Hepatocyte (in vitro differentiated cells): Measurements from ENCODE around the gene NELFCD. TPM values are rescaled to one million over a fixed set of nuclear protein-coding genes. Genes with fewer than 3 reads are reported as not detected.

Experiments used
- DNase-seq: peaks from one replicate; pipeline ENCODE4 v3.0.0-alpha.2; 2016; ENCODE audit warnings: low spot score
- H2AFZ ChIP-seq: fragments of 200-600 bp; sonication (generic); 2 replicates; pipeline ENCODE4 v1.6.0; 2016; ENCODE audit warnings: antibody characterized with exemption, mild to moderate bottlenecking
- H3K27ac ChIP-seq: fragments of 200-600 bp; sonication (generic); 2 replicates; pipeline ENCODE4 v1.5.1; 2016; ENCODE audit warnings: mild to moderate bottlenecking
- H3K27me3 ChIP-seq: fragments of 200-600 bp; sonication (generic); 2 replicates; pipeline ENCODE4 v1.6.1; 2016
- H3K36me3 ChIP-seq: fragments of 200-600 bp; sonication (generic); replicated peaks from 2 replicates; pipeline ENCODE4 v1.5.1; 2016; ENCODE audit warnings: low read depth; ENCODE audit not compliant: insufficient read depth
- H3K4me1 ChIP-seq: fragments of 200-600 bp; sonication (generic); 2 replicates; pipeline ENCODE4 v1.5.1; 2016; ENCODE audit warnings: mild to moderate bottlenecking, moderate library complexity; ENCODE audit not compliant: insufficient read depth
- H3K4me2 ChIP-seq: fragments of 200-600 bp; sonication (generic); 2 replicates; pipeline ENCODE4 v1.6.0; 2016
- H3K4me3 ChIP-seq: fragments of 200-600 bp; sonication (generic); 2 replicates; pipeline ENCODE4 v1.5.1; 2016; ENCODE audit warnings: mild to moderate bottlenecking
- H3K79me2 ChIP-seq: fragments of 200-600 bp; sonication (generic); 2 replicates; pipeline ENCODE4 v1.6.0; 2017; ENCODE audit warnings: mild to moderate bottlenecking
- H3K9me2 ChIP-seq: fragments of 200-600 bp; sonication (generic); replicated peaks from 2 replicates; pipeline ENCODE4 v1.6.0; 2017; ENCODE audit warnings: mild to moderate bottlenecking; ENCODE audit not compliant: insufficient read depth
- H3K9me3 ChIP-seq: fragments of 200-600 bp; sonication (generic); 2 replicates; pipeline ENCODE4 v1.5.1; 2016; ENCODE audit warnings: low read depth, mild to moderate bottlenecking
- H4K20me1 ChIP-seq: fragments of 200-600 bp; sonication (generic); 2 replicates; pipeline ENCODE4 v1.6.0; 2016; ENCODE audit warnings: mild to moderate bottlenecking; ENCODE audit not compliant: insufficient read depth, poor library complexity, severe bottlenecking
- CTCF ChIP-seq: fragments of 200-600 bp; sonication (generic); IDR thresholded peaks from 2 replicates; pipeline ENCODE4 v1.5.1; 2016; ENCODE audit warnings: antibody characterized with exemption, mild to moderate bottlenecking; ENCODE audit not compliant: poor library complexity
- EZH2 ChIP-seq: fragments of 200-600 bp; sonication (generic); IDR thresholded peaks from 2 replicates; pipeline ENCODE4 v1.6.1; 2016; ENCODE audit warnings: antibody characterized with exemption, mild to moderate bottlenecking, borderline replicate concordance
- EZH2phosphoT487 ChIP-seq: fragments of 200-600 bp; sonication (generic); IDR thresholded peaks from one replicate; pipeline ENCODE4 v1.6.1; 2018; ENCODE audit warnings: antibody characterized with exemption, mild to moderate bottlenecking, low read depth, moderate library complexity; ENCODE audit not compliant: unreplicated experiment, severe bottlenecking
- WGBS: methylation state at CpG from one replicate; pipeline ENCODE4 v1.1.6; 2016; ENCODE audit warnings: low lambda C conversion rate; ENCODE audit errors: missing lambda C conversion rate; 5-methylcytosine and 5-hydroxymethylcytosine counted together
- polyA plus RNA-seq: library from polyadenylated mRNA; unstranded; fragments of >200 nt; fragmentation: Nextera tagmentation; extraction: Ambion mirVana; gene quantifications from 2 replicates; pipeline ENCODE4 v1.2.1, GENCODE V29; 2016
- total RNA-seq: library from RNA; depleted of rRNA; stranded (reverse); fragments of >200 nt; gene quantifications from 2 replicates; pipeline ENCODE4 v1.2.3, GENCODE V29; 2014

Gene NELFCD
- total and polyA plus RNA-seq, 2 experiments from 2014 or later, result 48.3 to 64.0 TPM

- TF ChIP-seq CTCF, result no peak
- TF ChIP-seq EZH2phosphoT487, result no peak
- no peaks in the 10 kb centered on the region for H3K36me3 ChIP-seq
- H3K9me2 ChIP-seq, result no peaks in the 10 kb centered on the region
- no peak overlapping the region for H2AFZ ChIP-seq
- 86% methylated on average over 1 of the region's 1 CpG for WGBS
- H3K27me3 ChIP-seq, result no peaks in the 10 kb centered on the region
- H3K9me3 ChIP-seq, result no peaks in the 10 kb centered on the region
- no peaks in the 10 kb centered on the region for H3K4me1 ChIP-seq
- H3K27ac ChIP-seq, result no peak overlapping the region
- H3K79me2 ChIP-seq, result no peaks in the 10 kb centered on the region
- H3K4me2 ChIP-seq, result no peak overlapping the region
- DNase-seq, result no peak
- no peaks in the 10 kb centered on the region for H4K20me1 ChIP-seq
- no peak overlapping the region for H3K4me3 ChIP-seq
Observed at GRCh38 chr20:58970146-58970545, 10.9 kb upstream of the NELFCD start.

DNA sequence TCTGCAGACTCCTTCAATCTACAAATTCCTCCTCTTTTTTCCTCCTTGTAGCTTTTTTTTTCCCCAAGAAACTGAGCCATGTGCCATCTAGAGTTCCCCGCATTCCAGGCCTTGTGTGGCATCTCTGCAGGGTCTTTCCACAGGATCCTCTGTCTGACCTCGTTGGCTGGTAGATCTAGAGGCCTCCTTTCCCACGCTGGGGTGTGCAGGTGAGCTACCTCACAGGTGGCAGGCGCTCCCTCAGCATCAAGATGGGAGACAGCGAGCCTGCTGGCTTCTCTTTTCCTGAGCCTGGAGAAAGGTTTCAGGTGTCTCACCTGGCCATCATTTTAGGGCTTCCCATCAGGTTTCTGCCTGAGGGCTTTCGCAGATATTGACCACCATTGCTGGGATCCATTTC, 9.6 kb upstream of the NELFCD start:
- no peaks in the 10 kb centered on the region for H3K9me2 ChIP-seq

GRCh38 chr20:58973179-58973578, 7.9 kb upstream of the NELFCD start:
- H3K9me3 ChIP-seq, result no peaks in the 10 kb centered on the region
- H2AFZ ChIP-seq, result no peak overlapping the region
- no peaks in the 10 kb centered on the region for H3K9me2 ChIP-seq
- no peak for DNase-seq
- no peaks in the 10 kb centered on the region for H3K79me2 ChIP-seq
- no peaks in the 10 kb centered on the region for H3K36me3 ChIP-seq
- no peak overlapping the region for H3K27ac ChIP-seq
- H3K27me3 ChIP-seq, result no peaks in the 10 kb centered on the region
- no peaks in the 10 kb centered on the region for H4K20me1 ChIP-seq
- H3K4me2 ChIP-seq, result no peak overlapping the region
- no peak overlapping the region for H3K4me3 ChIP-seq
- WGBS, result 86% methylated on average over 4 of the region's 4 CpGs
- TF ChIP-seq CTCF, result no peak
- TF ChIP-seq EZH2phosphoT487, result no peak
- no peak for TF ChIP-seq EZH2
- H3K4me1 ChIP-seq, result no peaks in the 10 kb centered on the region

More for the DNA sequence above, 9.6 kb upstream of the NELFCD start:
- Histone ChIP-seq H3K9me3 (no peaks in the 10 kb centered on the region), H4K20me1 (no peaks in the 10 kb centered on the region), H3K4me3 (no peak overlapping the region), H3K36me3 (no peaks in the 10 kb centered on the region), H2AFZ (no peak overlapping the region), H3K4me1 (no peaks in the 10 kb centered on the region), H3K79me2 (no peaks in the 10 kb centered on the region), H3K27ac (no peak overlapping the region), H3K27me3 (no peaks in the 10 kb centered on the region), H3K4me2 (no peak overlapping the region)
- TF ChIP-seq CTCF (no peak), EZH2phosphoT487 (no peak), EZH2 (no peak)
- 83% methylated on average over 6 of the region's 6 CpGs for WGBS
- DNase-seq, result no peak

- Histone ChIP-seq H3K4me1 (no peaks in the 10 kb centered on the region), H3K4me3 (no peak overlapping the region), H3K9me3 (no peaks in the 10 kb centered on the region), H4K20me1 (no peaks in the 10 kb centered on the region), H3K27ac (no peak overlapping the region), H3K36me3 (no peaks in the 10 kb centered on the region), H3K79me2 (no peaks in the 10 kb centered on the region), H3K4me2 (no peak overlapping the region), H3K9me2 (no peaks in the 10 kb centered on the region), H3K27me3 (no peaks in the 10 kb centered on the region), H2AFZ (no peak overlapping the region)
- DNase-seq, result no peak
- 100% methylated on average over 3 of the region's 3 CpGs for WGBS
- TF ChIP-seq CTCF (no peak), EZH2phosphoT487 (no peak), EZH2 (no peak)
Observed at GRCh38 chr20:58973866-58974265, 7.2 kb upstream of the NELFCD start.
